Astrocyte (in vitro differentiated cells and primary cell): ENCODE measurements around the gene PNKD. TPM values are rescaled to one million over a fixed set of nuclear protein-coding genes. Genes with fewer than 3 reads are reported as not detected.
"Not testable (repeated sequence)": the region's sequence is repeated elsewhere in the genome, so short reads cannot be mapped to it uniquely, and the experiment has no call there.

Source experiments
- DNase-seq: peaks from one replicate; pipeline ENCODE4 v3.0.0-alpha.2; 2010; ENCODE audit warnings: low read depth
- FAIRE-seq: peaks from 2 replicates; lab custom pipeline; 2011; peaks lifted over from hg19 to GRCh38; lab: Jason Lieb, UNC
- H2AFZ ChIP-seq: 2 replicates; pipeline ENCODE4 v1.6.0; 2012; ENCODE audit warnings: low read depth, low read length, inconsistent platforms
- H3K27ac ChIP-seq: 2 replicates; pipeline ENCODE4 v1.5.1; 2011; ENCODE audit warnings: low read depth, low read length, inconsistent platforms
- H3K27me3 ChIP-seq: 2 replicates; pipeline ENCODE4 v1.6.0; 2011; ENCODE audit warnings: low read length, inconsistent platforms; ENCODE audit not compliant: insufficient read depth
- H3K36me3 ChIP-seq: 2 replicates; pipeline ENCODE4 v1.5.1; 2011; ENCODE audit warnings: low read length, inconsistent platforms; ENCODE audit not compliant: insufficient read depth
- H3K4me1 ChIP-seq: 2 replicates; pipeline ENCODE4 v1.5.1; 2011; ENCODE audit warnings: low read length, inconsistent platforms; ENCODE audit not compliant: insufficient read depth
- H3K4me2 ChIP-seq: 2 replicates; pipeline ENCODE4 v1.6.0; 2012; ENCODE audit warnings: low read length, inconsistent platforms
- H3K4me3 ChIP-seq: 2 replicates; pipeline ENCODE4 v1.5.1; 2011; ENCODE audit warnings: low read depth, mild to moderate bottlenecking, low read length, inconsistent platforms; ENCODE audit not compliant: insufficient read depth
- H3K79me2 ChIP-seq: 2 replicates; pipeline ENCODE4 v1.6.0; 2012; ENCODE audit warnings: mild to moderate bottlenecking, low read length, inconsistent platforms; ENCODE audit not compliant: insufficient read depth
- H3K9ac ChIP-seq: 2 replicates; pipeline ENCODE4 v1.6.0; 2012; ENCODE audit warnings: mild to moderate bottlenecking, low read length, inconsistent platforms
- H3K9me3 ChIP-seq: 2 replicates; pipeline ENCODE4 v1.5.1; 2012; ENCODE audit warnings: low read depth, mild to moderate bottlenecking, low read length, inconsistent platforms; ENCODE audit not compliant: insufficient read depth
- H4K20me1 ChIP-seq: 2 replicates; pipeline ENCODE4 v1.6.0; 2012; ENCODE audit warnings: low read length, inconsistent platforms; ENCODE audit not compliant: insufficient read depth
- H3K27ac Mint-ChIP-seq: one replicate; pipeline ENCODE4 v1.8.0; 2021; ENCODE audit warnings: mild to moderate bottlenecking, mixed read lengths; ENCODE audit not compliant: unreplicated experiment
- H3K27me3 Mint-ChIP-seq: one replicate; pipeline ENCODE4 v1.8.0; 2021; ENCODE audit warnings: low read depth, mixed read lengths; ENCODE audit not compliant: unreplicated experiment
- H3K36me3 Mint-ChIP-seq: one replicate; pipeline ENCODE4 v1.8.0; 2021; ENCODE audit warnings: low read depth, mixed read lengths; ENCODE audit not compliant: unreplicated experiment
- H3K4me1 Mint-ChIP-seq: one replicate; pipeline ENCODE4 v1.8.0; 2021; ENCODE audit warnings: low read depth, mixed read lengths; ENCODE audit not compliant: unreplicated experiment
- H3K4me3 Mint-ChIP-seq: one replicate; pipeline ENCODE4 v1.8.0; 2021; ENCODE audit warnings: mild to moderate bottlenecking, moderate library complexity, mixed read lengths; ENCODE audit not compliant: unreplicated experiment
- H3K9me3 Mint-ChIP-seq: one replicate; pipeline ENCODE4 v1.8.0; 2021; ENCODE audit warnings: mild to moderate bottlenecking, mixed read lengths; ENCODE audit not compliant: unreplicated experiment
- EZH2 ChIP-seq: IDR thresholded peaks from 2 replicates; pipeline ENCODE4 v1.6.1; 2012; ENCODE audit warnings: mild to moderate bottlenecking, low read length, inconsistent platforms; ENCODE audit not compliant: insufficient read depth
- total RNA-seq: library from RNA; stranded (reverse); gene quantifications from 2 replicates; pipeline ENCODE4 v1.2.1, GENCODE V29; 2021
- TF ChIP-seq, protein P1 (sequence below): IDR thresholded peaks from 2 replicates; pipeline ENCODE4 v1.5.1; 2011; ENCODE audit warnings: low read depth, mild to moderate bottlenecking, inconsistent platforms, low read length, moderate library complexity; ENCODE audit not compliant: insufficient read depth

The PNKD gene
- total RNA-seq, 1 donor from 2014 or later: 40.9 TPM

DNA sequence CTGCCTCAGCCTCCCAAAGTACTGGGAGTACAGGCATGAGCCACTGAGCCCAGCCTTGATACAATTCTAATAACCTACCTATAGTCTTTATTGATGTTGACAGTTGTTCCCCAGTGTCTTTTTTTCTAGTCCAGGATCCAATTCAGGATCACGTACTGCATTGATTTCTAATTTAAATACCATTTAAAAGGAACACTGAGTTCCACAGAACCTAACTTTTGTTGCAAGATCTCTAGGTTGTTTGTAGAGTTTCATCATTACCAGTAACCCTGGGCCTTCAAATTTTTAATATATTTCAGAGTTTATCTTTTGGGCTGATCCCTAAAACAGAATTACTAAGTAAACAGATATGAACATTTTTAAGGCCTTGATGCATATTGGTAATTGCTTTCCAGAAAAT is 43.0 kb downstream of the PNKD start:
- no peak overlapping the region for H3K27ac Mint-ChIP-seq
- H3K27ac ChIP-seq: no peak overlapping the region
- no peaks in the 10 kb centered on the region for H3K9me3 Mint-ChIP-seq
- FAIRE-seq: no peak
- peaks cover 5% of the 10 kb centered on the region for H3K4me1 Mint-ChIP-seq
- no peaks in the 10 kb centered on the region for H3K27me3 ChIP-seq
- no peaks in the 10 kb centered on the region for H3K36me3 ChIP-seq
- no peaks in the 10 kb centered on the region for H3K9me3 ChIP-seq
- no peak for DNase-seq
- no peaks in the 10 kb centered on the region for H3K4me1 ChIP-seq
- H4K20me1 ChIP-seq: no peaks in the 10 kb centered on the region
- no peaks in the 10 kb centered on the region for H3K36me3 Mint-ChIP-seq
- H2AFZ ChIP-seq: no peak overlapping the region
- H3K27me3 Mint-ChIP-seq: peaks cover 10% of the 10 kb centered on the region
- TF ChIP-seq, protein P1, sequence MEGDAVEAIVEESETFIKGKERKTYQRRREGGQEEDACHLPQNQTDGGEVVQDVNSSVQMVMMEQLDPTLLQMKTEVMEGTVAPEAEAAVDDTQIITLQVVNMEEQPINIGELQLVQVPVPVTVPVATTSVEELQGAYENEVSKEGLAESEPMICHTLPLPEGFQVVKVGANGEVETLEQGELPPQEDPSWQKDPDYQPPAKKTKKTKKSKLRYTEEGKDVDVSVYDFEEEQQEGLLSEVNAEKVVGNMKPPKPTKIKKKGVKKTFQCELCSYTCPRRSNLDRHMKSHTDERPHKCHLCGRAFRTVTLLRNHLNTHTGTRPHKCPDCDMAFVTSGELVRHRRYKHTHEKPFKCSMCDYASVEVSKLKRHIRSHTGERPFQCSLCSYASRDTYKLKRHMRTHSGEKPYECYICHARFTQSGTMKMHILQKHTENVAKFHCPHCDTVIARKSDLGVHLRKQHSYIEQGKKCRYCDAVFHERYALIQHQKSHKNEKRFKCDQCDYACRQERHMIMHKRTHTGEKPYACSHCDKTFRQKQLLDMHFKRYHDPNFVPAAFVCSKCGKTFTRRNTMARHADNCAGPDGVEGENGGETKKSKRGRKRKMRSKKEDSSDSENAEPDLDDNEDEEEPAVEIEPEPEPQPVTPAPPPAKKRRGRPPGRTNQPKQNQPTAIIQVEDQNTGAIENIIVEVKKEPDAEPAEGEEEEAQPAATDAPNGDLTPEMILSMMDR: no peak
- no peak for TF ChIP-seq EZH2
- no peak overlapping the region for H3K9ac ChIP-seq
- H3K4me2 ChIP-seq: no peak overlapping the region
- no peak overlapping the region for H3K4me3 ChIP-seq
- H3K4me3 Mint-ChIP-seq: no peak overlapping the region
- no peaks in the 10 kb centered on the region for H3K79me2 ChIP-seq

DNA sequence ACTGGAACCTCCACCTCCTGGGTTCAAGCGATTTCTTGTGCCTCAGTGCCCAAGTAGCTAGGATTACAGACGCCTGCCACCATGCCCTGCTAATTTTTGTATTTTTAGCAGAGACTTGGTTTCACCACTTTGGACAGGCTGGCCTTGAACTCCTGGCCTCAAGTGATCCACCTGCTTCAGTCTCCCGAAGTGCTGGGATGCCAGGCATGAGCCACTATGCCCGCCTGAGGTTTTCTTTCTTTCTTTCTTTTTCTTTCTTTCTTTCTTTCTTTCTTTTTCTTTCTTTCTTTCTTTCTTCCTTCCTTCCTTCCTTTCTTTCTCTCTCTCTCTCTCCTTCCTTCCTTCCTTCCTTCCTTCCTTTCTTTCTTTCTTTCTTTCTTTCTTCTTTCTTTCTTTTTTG is 44.4 kb downstream of the PNKD start:
- not testable (repeated sequence) for H3K4me1 Mint-ChIP-seq, H3K4me3 Mint-ChIP-seq, H3K36me3 Mint-ChIP-seq, H3K4me1 ChIP-seq, H3K9me3 Mint-ChIP-seq, H2AFZ ChIP-seq, H3K36me3 ChIP-seq, H4K20me1 ChIP-seq, H3K9me3 ChIP-seq, H3K27ac Mint-ChIP-seq, H3K27me3 ChIP-seq, H3K4me2 ChIP-seq, H3K27me3 Mint-ChIP-seq, H3K4me3 ChIP-seq, H3K9ac ChIP-seq, DNase-seq, FAIRE-seq, H3K79me2 ChIP-seq, H3K27ac ChIP-seq

DNA sequence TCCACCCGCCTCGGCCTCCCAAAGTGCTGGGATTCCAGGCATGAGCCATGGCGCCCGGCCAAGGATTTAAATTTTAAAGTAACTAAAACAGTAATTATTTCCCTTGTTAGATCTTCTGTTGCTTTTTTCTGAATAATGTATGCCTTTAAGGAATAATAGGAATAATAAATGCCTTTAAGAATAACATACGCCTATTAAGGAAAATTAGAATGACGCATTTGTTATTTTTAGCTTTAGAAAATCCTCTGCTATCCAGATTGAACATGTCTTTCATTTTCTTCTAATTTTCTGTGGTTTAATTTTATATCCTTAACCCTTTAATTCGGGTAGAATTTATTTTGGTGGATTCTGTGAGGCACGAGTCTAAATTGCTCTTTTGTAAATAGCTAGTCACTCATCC is 45.1 kb downstream of the PNKD start:
- Histone ChIP-seq H3K79me2 (no peaks in the 10 kb centered on the region), H3K4me3 (no peak overlapping the region), H3K9me3 (no peaks in the 10 kb centered on the region), H3K27ac (no peak overlapping the region), H2AFZ (no peak overlapping the region), H3K4me2 (no peak overlapping the region), H4K20me1 (no peaks in the 10 kb centered on the region), H3K36me3 (no peaks in the 10 kb centered on the region), H3K4me1 (no peaks in the 10 kb centered on the region), H3K27me3 (no peaks in the 10 kb centered on the region), H3K9ac (no peak overlapping the region)
- TF ChIP-seq, protein P1: no peak
- no peak for TF ChIP-seq EZH2
- H3K4me1 Mint-ChIP-seq: peaks cover 5% of the 10 kb centered on the region
- no peaks in the 10 kb centered on the region for H3K36me3 Mint-ChIP-seq
- no peak overlapping the region for H3K27ac Mint-ChIP-seq
- no peak overlapping the region for H3K4me3 Mint-ChIP-seq
- peaks cover 10% of the 10 kb centered on the region for H3K27me3 Mint-ChIP-seq
- DNase-seq (no peak), FAIRE-seq (no peak)
- no peaks in the 10 kb centered on the region for H3K9me3 Mint-ChIP-seq
